C4-2B (cell line): ENCODE data around the gene MAFF.

Experiments used
- H3K27ac ChIP-seq: fragments of 450-650 bp; 2 replicates; pipeline ENCODE4 v1.5.1; 2017
- CTCF ChIP-seq: fragments of 450-650 bp; conservative IDR thresholded peaks from 2 replicates; pipeline ENCODE4 v1.5.1; 2017; ENCODE audit warnings: mild to moderate bottlenecking
- ZFX ChIP-seq: fragments of 450-650 bp; IDR thresholded peaks from 2 replicates; pipeline ENCODE4 v1.6.1; 2017

MAFF gene

GRCh38 chr22:38243007-38243765, 41.4 kb downstream of the MAFF start:
- no peak overlapping the region for H3K27ac ChIP-seq
- TF ChIP-seq CTCF (no peak), ZFX (no peak)

GRCh38 chr22:38244106-38244505, 42.3 kb downstream of the MAFF start:
- H3K27ac ChIP-seq = no peak overlapping the region
- TF ChIP-seq CTCF = no peak
- TF ChIP-seq ZFX = no peak

GRCh38 chr22:38246046-38246658, 44.4 kb downstream of the MAFF start:
- H3K27ac ChIP-seq = no peak overlapping the region
- TF ChIP-seq ZFX (no peak), CTCF (no peak)

- TF ChIP-seq ZFX = no peak
- no peak overlapping the region for H3K27ac ChIP-seq
Observed at GRCh38 chr22:38246692-38247091, 44.9 kb downstream of the MAFF start.

GRCh38 chr22:38247713-38248112, 45.9 kb downstream of the MAFF start:
- H3K27ac ChIP-seq = no peak overlapping the region

GRCh38 chr22:38248280-38248679, 46.5 kb downstream of the MAFF start:
- no peak overlapping the region for H3K27ac ChIP-seq
- TF ChIP-seq ZFX = no peak
- no peak for TF ChIP-seq CTCF

More at GRCh38 chr22:38247713-38248112, 45.9 kb downstream of the MAFF start:
- no peak for TF ChIP-seq CTCF
- no peak for TF ChIP-seq ZFX

GRCh38 chr22:38249301-38249700, 47.5 kb downstream of the MAFF start:
- no peak overlapping the region for H3K27ac ChIP-seq
- TF ChIP-seq ZFX (no peak), CTCF (no peak)
